Esophagus muscularis mucosa (tissue), 3 donors: ENCODE data around the gene RNGTT.

Experiments
- POLR2A ChIP-seq: fragments of 450-650 bp; IDR thresholded peaks from one replicate; pipeline ENCODE4 v1.6.1; 2017; ENCODE audit warnings: antibody characterized with exemption, moderate library complexity, mild to moderate bottlenecking, low read depth
- POLR2AphosphoS5 ChIP-seq, 2 donors: sonication (generic); formaldehyde crosslinking; IDR thresholded peaks; one replicate each; pipeline ENCODE4 v1.6.1; 2017; ENCODE audit warnings: antibody characterized with exemption in 2 of 2
- TF ChIP-seq, protein P1 (sequence below), 3 experiments: fragments of 200-600 bp in 2 of 3; fragments of 450-650 bp in 1 of 3; sonication (generic) in 2 of 3; IDR thresholded peaks; one replicate each; pipeline ENCODE4 v1.5.1; 2017 to 2019; ENCODE audit warnings: antibody characterized with exemption in 3 of 3, mild to moderate bottlenecking in 2 of 3, moderate library complexity in 1 of 3

DNA sequence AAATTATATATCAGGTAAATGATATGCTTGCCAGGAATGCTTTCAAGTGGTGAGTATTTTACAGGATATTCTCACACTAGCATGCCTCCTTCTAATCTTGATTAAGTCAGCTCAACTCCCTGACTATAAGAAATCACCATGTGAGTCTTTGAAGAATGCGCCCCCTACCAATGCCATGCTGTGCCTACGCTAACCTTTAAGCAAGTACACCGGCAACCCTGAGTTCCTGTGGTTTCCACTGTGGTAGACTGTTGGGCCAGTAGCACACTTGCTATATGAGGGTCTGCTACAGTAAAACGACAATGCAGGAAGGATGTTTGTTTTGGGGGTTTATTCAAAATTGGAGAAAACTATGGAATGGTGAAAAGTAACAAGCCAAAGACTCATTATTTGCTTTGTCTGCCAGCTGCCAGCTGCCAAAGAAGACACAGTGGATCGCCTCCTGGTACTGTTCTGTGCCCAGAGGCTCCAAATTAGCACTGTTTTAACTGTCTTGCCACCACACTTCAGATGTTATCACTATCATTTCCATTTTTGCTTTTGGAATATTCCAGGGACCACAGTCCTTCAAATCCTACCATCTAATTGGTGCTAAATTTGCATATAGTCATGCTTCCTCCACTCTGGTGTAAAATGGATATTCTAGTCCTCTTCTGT, 333.5 kb downstream of the RNGTT start:
- TF ChIP-seq, protein P1, sequence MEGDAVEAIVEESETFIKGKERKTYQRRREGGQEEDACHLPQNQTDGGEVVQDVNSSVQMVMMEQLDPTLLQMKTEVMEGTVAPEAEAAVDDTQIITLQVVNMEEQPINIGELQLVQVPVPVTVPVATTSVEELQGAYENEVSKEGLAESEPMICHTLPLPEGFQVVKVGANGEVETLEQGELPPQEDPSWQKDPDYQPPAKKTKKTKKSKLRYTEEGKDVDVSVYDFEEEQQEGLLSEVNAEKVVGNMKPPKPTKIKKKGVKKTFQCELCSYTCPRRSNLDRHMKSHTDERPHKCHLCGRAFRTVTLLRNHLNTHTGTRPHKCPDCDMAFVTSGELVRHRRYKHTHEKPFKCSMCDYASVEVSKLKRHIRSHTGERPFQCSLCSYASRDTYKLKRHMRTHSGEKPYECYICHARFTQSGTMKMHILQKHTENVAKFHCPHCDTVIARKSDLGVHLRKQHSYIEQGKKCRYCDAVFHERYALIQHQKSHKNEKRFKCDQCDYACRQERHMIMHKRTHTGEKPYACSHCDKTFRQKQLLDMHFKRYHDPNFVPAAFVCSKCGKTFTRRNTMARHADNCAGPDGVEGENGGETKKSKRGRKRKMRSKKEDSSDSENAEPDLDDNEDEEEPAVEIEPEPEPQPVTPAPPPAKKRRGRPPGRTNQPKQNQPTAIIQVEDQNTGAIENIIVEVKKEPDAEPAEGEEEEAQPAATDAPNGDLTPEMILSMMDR (IDR thresholded peaks at IDR 0.05): no peak
- no peak for TF ChIP-seq POLR2A
- TF ChIP-seq POLR2AphosphoS5 (IDR thresholded peaks at IDR 0.05): no peak
